DND-41 (cell line): Measurements from ENCODE around the gene MITF.

Source experiments
- EZH2 ChIP-seq: IDR thresholded peaks from 3 replicates; pipeline ENCODE4 v1.6.1; 2012; ENCODE audit warnings: borderline replicate concordance, low read depth, mild to moderate bottlenecking, moderate library complexity, low read length, inconsistent platforms; ENCODE audit not compliant: severe bottlenecking
- TF ChIP-seq, protein P1 (sequence below): IDR thresholded peaks from 2 replicates; pipeline ENCODE4 v1.5.1; 2012; ENCODE audit warnings: borderline replicate concordance, low read length, moderate library complexity, mild to moderate bottlenecking; ENCODE audit not compliant: poor library complexity, severe bottlenecking; ENCODE audit errors: extremely low read depth

DNA sequence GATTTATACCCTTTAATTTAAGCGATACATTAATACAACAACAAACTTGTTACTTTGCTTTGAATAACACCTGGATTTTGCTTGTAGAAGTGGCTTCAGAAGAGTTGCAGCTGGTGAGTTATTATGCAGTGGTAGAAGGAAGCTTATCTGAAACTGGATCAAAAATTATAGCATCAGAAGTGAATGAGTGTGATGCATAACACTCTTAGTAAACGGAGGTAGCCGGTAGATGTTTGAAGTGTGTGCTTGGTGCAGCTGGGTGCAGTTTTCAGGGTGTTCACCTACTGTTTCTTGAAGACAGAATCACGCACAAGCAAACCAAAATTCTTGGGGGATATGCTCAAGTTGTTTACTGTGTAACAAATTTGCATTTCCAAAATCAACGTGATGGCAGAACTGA is 103.1 kb downstream of the MITF start:
- TF ChIP-seq, protein P1, sequence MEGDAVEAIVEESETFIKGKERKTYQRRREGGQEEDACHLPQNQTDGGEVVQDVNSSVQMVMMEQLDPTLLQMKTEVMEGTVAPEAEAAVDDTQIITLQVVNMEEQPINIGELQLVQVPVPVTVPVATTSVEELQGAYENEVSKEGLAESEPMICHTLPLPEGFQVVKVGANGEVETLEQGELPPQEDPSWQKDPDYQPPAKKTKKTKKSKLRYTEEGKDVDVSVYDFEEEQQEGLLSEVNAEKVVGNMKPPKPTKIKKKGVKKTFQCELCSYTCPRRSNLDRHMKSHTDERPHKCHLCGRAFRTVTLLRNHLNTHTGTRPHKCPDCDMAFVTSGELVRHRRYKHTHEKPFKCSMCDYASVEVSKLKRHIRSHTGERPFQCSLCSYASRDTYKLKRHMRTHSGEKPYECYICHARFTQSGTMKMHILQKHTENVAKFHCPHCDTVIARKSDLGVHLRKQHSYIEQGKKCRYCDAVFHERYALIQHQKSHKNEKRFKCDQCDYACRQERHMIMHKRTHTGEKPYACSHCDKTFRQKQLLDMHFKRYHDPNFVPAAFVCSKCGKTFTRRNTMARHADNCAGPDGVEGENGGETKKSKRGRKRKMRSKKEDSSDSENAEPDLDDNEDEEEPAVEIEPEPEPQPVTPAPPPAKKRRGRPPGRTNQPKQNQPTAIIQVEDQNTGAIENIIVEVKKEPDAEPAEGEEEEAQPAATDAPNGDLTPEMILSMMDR = no peak
- no peak for TF ChIP-seq EZH2
